Endothelial cell of umbilical vein (primary cell): Measurements from ENCODE around the gene TBPL1.

ENCODE experiments used
- EZH2 ChIP-seq: IDR thresholded peaks from 2 replicates; pipeline ENCODE4 v1.6.1; 2012; ENCODE audit warnings: borderline replicate concordance, low read depth, mild to moderate bottlenecking, moderate library complexity, low read length, inconsistent platforms; ENCODE audit not compliant: severe bottlenecking
- TF ChIP-seq, protein P1 (sequence below), 2 donors: IDR thresholded peaks; 1 replicate in 1 of 2; 2 replicates in 1 of 2; pipeline ENCODE4 v1.5.1; 2011; ENCODE audit warnings: low read length in 2 of 2, mild to moderate bottlenecking in 2 of 2, moderate library complexity in 2 of 2, control low read depth in 1 of 2, inconsistent platforms in 1 of 2, low read depth in 1 of 2; ENCODE audit not compliant: insufficient read depth in 1 of 2; ENCODE audit errors: extremely low read depth in 1 of 2

DNA sequence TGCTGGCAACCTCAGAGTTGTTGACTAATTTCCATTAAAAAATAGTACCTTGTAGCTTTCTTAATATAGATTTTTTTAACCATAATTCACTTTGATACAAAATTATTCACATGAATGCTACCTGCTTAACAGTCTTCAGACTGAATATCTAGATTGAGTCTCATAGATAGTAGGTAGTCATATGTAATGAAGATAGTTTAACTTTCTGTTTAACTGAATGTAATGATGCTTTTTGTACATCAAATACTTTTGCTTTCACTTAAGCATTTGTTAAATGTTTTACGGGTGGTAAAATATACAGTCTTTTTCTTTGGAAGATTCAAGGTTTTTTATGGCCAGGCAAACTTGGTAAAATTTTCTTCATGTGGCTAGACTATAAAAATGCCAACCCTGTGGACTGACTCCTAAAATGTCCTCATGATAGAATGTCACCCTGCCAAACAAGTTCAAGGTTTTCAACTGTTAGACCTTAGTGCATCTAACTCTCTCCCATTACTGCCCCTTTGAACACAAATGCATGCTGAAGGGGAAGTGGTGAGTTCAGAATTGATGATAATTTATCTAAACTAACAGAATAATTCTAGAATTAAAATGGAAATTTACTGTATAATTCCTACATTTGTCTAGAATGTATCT lies 16.4 kb downstream of the TBPL1 start:
- TF ChIP-seq, protein P1, sequence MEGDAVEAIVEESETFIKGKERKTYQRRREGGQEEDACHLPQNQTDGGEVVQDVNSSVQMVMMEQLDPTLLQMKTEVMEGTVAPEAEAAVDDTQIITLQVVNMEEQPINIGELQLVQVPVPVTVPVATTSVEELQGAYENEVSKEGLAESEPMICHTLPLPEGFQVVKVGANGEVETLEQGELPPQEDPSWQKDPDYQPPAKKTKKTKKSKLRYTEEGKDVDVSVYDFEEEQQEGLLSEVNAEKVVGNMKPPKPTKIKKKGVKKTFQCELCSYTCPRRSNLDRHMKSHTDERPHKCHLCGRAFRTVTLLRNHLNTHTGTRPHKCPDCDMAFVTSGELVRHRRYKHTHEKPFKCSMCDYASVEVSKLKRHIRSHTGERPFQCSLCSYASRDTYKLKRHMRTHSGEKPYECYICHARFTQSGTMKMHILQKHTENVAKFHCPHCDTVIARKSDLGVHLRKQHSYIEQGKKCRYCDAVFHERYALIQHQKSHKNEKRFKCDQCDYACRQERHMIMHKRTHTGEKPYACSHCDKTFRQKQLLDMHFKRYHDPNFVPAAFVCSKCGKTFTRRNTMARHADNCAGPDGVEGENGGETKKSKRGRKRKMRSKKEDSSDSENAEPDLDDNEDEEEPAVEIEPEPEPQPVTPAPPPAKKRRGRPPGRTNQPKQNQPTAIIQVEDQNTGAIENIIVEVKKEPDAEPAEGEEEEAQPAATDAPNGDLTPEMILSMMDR (IDR thresholded peaks at IDR 0.05; ENCODE audit: extremely low read depth in 1 of 2, insufficient read depth in 1 of 2, low read depth in 1 of 2, low read length in 2 of 2), result no peak
- no peak for TF ChIP-seq EZH2
